Measurements from ENCODE around the gene PGAP6.

DNA sequence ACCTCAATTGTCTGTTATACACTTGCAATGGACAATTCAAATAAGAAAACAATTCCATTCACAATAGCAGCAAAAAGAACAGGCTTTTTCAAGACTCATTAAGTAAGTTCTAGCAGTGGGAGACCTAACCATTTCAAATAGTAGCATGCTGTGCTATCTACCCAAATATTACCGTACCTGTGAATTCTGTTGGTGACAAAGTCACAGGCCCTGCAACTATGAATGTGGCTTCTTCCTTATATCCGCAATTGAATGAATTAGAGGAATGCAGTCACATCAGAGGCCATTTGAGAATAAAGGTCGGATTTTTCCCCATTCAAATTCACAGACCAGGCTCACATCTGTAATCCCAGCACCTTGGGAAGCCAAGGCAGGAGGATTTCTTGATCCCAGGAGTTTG is 14.4 kb upstream of the PGAP6 start:
- TF ChIP-seq CTCF (IDR thresholded peaks at IDR 0.05) (no peak), POLR2A (IDR thresholded peaks at IDR 0.05; ENCODE audit: low read depth) (no peak), POLR2AphosphoS5 (IDR thresholded peaks at IDR 0.05) (no peak), EP300 (IDR thresholded peaks at IDR 0.05) (no peak)

Data from esophagus muscularis mucosa (tissue), 4 donors.